ENCODE data around the gene TSHR.

TSHR gene

DNA sequence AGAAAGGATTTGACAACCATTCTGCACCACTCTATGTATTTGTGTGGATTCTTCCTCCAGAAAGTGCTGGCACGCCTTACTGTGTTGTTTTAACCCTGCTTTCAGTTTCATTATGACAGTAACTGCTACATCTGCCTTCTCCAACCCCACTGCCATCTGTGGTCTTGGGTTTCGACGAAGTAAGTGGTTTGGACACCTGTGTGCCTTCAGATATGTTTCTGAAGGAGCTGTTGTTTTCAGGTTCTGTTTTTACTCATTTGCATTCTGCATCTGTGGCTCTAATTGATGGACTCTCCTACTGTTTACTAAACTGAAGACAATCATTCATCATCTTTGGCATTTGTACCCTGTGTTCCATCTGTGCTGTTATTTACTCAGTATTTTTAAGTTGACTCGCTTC is 4.1 kb downstream of the TSHR start:
- H2BK5ac ChIP-seq (ENCODE audit: low read depth, low read length, poor library complexity, severe bottlenecking) = no peak overlapping the region
- H3K14ac ChIP-seq (ENCODE audit: low read length in 2 of 2) = no peak overlapping the region
- DNase-seq = peak; percentile 13
- H4K91ac ChIP-seq (ENCODE audit: low read length) = no peak overlapping the region
- H3K36me3 ChIP-seq (ENCODE audit: control insufficient read depth in 1 of 2, insufficient read depth in 2 of 2, low read depth in 1 of 2, low read length in 2 of 2) = no peaks in the 10 kb centered on the region
- no peak overlapping the region for H2BK15ac ChIP-seq (ENCODE audit: low read depth, poor library complexity, severe bottlenecking)
- H2AK5ac ChIP-seq (ENCODE audit: low read length, severe bottlenecking) = no peak overlapping the region
- peaks cover 10% of the 10 kb centered on the region for H3K4me1 ChIP-seq (ENCODE audit: control insufficient read depth, insufficient read depth, low read depth, low read length)
- no peak overlapping the region for H4K8ac ChIP-seq (ENCODE audit: low read length)
- no peak overlapping the region for H3K9ac ChIP-seq (ENCODE audit: low read length)
- WGBS = 71% methylated on average over 1 of the region's 4 CpGs
- H3K27me3 ChIP-seq (ENCODE audit: control insufficient read depth in 1 of 2, insufficient read depth in 1 of 2, low read length in 2 of 2) = peaks cover 33 to 45% of the 10 kb centered on the region in 2 experiments
- H3K9me3 ChIP-seq (ENCODE audit: control insufficient read depth, low read length) = no peaks in the 10 kb centered on the region
- no peak overlapping the region for H3K18ac ChIP-seq (ENCODE audit: low read depth in 1 of 2, low read length in 2 of 2)
- no peak overlapping the region for H3K23ac ChIP-seq (ENCODE audit: low read length in 2 of 2)
- H2BK120ac ChIP-seq (ENCODE audit: low read depth, low read length) = no peak overlapping the region
- no peak overlapping the region for H3K4ac ChIP-seq (ENCODE audit: low read depth in 1 of 2, low read length in 2 of 2)
- no peak overlapping the region for H2BK12ac ChIP-seq (ENCODE audit: low read length in 2 of 2)
- no peak overlapping the region for H3K4me2 ChIP-seq (ENCODE audit: low read length, poor library complexity, severe bottlenecking)
- H3K27ac ChIP-seq (ENCODE audit: low read length, poor library complexity, severe bottlenecking) = no peak overlapping the region
- H2AFZ ChIP-seq (ENCODE audit: low read depth, low read length) = no peak overlapping the region
- H3K4me3 ChIP-seq (ENCODE audit: insufficient read depth in 1 of 2, low read depth in 1 of 2, low read length in 2 of 2) = no peak overlapping the region
- no peaks in the 10 kb centered on the region for H3K79me1 ChIP-seq (replicated peaks; ENCODE audit: low read length, poor library complexity, severe bottlenecking)

DNA sequence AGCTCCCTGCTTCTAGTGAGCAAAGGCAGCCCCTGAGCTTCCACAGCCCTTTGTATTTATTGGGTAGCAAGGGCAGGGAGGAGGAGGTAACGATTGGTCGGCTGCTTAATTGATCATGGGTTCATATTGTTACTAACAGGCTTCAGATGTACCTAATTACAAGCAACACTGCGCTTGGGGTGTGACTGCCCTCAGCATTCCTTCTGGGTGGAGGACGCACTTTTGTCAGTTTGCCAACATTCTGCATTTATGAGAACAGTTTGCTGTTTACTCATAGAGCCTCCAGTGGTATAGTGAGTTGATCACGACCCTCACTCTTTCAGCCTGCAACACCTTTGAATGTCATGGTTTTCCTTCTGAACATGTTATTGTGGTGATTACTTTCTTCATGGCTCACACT is 9.6 kb downstream of the TSHR start:
- no peak overlapping the region for H3K27ac ChIP-seq (ENCODE audit: low read length, poor library complexity, severe bottlenecking)
- no peak overlapping the region for H2BK12ac ChIP-seq (ENCODE audit: low read length in 2 of 2)
- no peak overlapping the region for H4K91ac ChIP-seq (ENCODE audit: low read length)
- no peak overlapping the region for H2BK15ac ChIP-seq (ENCODE audit: low read depth, poor library complexity, severe bottlenecking)
- H2BK120ac ChIP-seq (ENCODE audit: low read depth, low read length) = no peak overlapping the region
- H3K4me2 ChIP-seq (ENCODE audit: low read length, poor library complexity, severe bottlenecking) = no peak overlapping the region
- no peak overlapping the region for H2AFZ ChIP-seq (ENCODE audit: low read depth, low read length)
- H2AK5ac ChIP-seq (ENCODE audit: low read length, severe bottlenecking) = no peak overlapping the region
- no peak overlapping the region for H3K4me3 ChIP-seq (ENCODE audit: insufficient read depth in 1 of 2, low read depth in 1 of 2, low read length in 2 of 2)
- H4K8ac ChIP-seq (ENCODE audit: low read length) = no peak overlapping the region
- no peak overlapping the region for H3K23ac ChIP-seq (ENCODE audit: low read length in 2 of 2)
- H3K18ac ChIP-seq (ENCODE audit: low read depth in 1 of 2, low read length in 2 of 2) = no peak overlapping the region
- no peaks in the 10 kb centered on the region for H3K4me1 ChIP-seq (ENCODE audit: control insufficient read depth, insufficient read depth, low read depth, low read length)
- H3K79me1 ChIP-seq (replicated peaks; ENCODE audit: low read length, poor library complexity, severe bottlenecking) = no peaks in the 10 kb centered on the region
- H3K36me3 ChIP-seq (ENCODE audit: control insufficient read depth in 1 of 2, insufficient read depth in 2 of 2, low read depth in 1 of 2, low read length in 2 of 2) = no peaks in the 10 kb centered on the region
- no peak for DNase-seq
- H3K9ac ChIP-seq (ENCODE audit: low read length) = no peak overlapping the region
- H3K27me3 ChIP-seq (ENCODE audit: control insufficient read depth in 1 of 2, insufficient read depth in 1 of 2, low read length in 2 of 2) = peaks cover 29 to 40% of the 10 kb centered on the region in 2 experiments
- no peak overlapping the region for H2BK5ac ChIP-seq (ENCODE audit: low read depth, low read length, poor library complexity, severe bottlenecking)
- peaks cover 3% of the 10 kb centered on the region for H3K9me3 ChIP-seq (ENCODE audit: control insufficient read depth, low read length)
- no peak overlapping the region for H3K14ac ChIP-seq (ENCODE audit: low read length in 2 of 2)
- H3K4ac ChIP-seq (ENCODE audit: low read depth in 1 of 2, low read length in 2 of 2) = no peak overlapping the region
- WGBS = 50% methylated on average over 4 of the region's 5 CpGs

DNA sequence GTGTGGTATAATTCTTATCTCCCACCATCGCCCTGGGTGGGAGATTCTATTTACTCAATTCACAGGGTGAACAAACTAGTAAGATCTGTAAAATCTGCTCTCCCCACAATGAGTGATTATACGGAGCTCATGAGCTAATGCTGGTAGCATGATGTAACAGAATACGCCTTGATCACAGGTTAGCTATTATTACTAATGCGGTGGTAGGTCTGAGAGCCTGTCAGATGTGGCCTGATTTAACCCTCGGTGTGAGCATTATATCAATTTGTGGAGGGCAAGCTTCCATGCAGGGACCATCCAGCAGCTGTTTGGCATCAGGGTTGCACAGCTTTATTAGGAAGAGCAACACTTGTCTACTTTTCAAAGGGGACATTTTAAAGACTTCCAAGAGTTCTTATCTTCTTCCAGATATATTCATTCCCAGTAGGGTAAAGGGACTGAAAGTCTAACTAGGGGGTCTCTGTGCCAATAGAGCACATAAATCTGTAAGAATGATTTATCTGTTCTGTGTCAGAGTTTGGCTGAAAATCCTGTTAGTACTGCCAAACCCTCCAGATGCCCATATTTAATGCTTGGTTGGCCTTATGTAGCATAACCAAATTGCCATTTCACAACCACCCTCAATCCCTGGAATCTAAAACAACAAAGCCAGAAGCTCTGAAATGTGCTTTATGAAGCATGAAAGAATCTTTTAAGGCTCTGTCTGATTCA is 18.7 kb downstream of the TSHR start:
- peak overlapping the region; percentile 8 for H3K27ac ChIP-seq (ENCODE audit: low read length, poor library complexity, severe bottlenecking)
- no peak overlapping the region for H3K4me2 ChIP-seq (ENCODE audit: low read length, poor library complexity, severe bottlenecking)
- H2AFZ ChIP-seq (ENCODE audit: low read depth, low read length) = no peak overlapping the region
- H3K14ac ChIP-seq (ENCODE audit: low read length in 2 of 2) = no peak overlapping the region
- H4K91ac ChIP-seq (ENCODE audit: low read length) = no peak overlapping the region
- H3K27me3 ChIP-seq (ENCODE audit: control insufficient read depth in 1 of 2, insufficient read depth in 1 of 2, low read length in 2 of 2) = peaks cover 51 to 74% of the 10 kb centered on the region in 2 experiments
- H3K9me3 ChIP-seq (ENCODE audit: control insufficient read depth, low read length) = peaks cover 1% of the 10 kb centered on the region
- no peak overlapping the region for H3K4me3 ChIP-seq (ENCODE audit: insufficient read depth in 1 of 2, low read depth in 1 of 2, low read length in 2 of 2)
- H2BK15ac ChIP-seq (ENCODE audit: low read depth, poor library complexity, severe bottlenecking) = no peak overlapping the region
- H2BK12ac ChIP-seq (ENCODE audit: low read length in 2 of 2) = no peak overlapping the region
- no peak overlapping the region for H3K4ac ChIP-seq (ENCODE audit: low read depth in 1 of 2, low read length in 2 of 2)
- WGBS = 86% methylated on average over 5 of the region's 5 CpGs
- no peak overlapping the region for H3K9ac ChIP-seq (ENCODE audit: low read length)
- no peaks in the 10 kb centered on the region for H3K79me1 ChIP-seq (replicated peaks; ENCODE audit: low read length, poor library complexity, severe bottlenecking)
- DNase-seq = no peak
- H2AK5ac ChIP-seq (ENCODE audit: low read length, severe bottlenecking) = no peak overlapping the region
- H3K18ac ChIP-seq (ENCODE audit: low read depth in 1 of 2, low read length in 2 of 2) = no peak overlapping the region
- H2BK5ac ChIP-seq (ENCODE audit: low read depth, low read length, poor library complexity, severe bottlenecking) = no peak overlapping the region
- no peak overlapping the region for H2BK120ac ChIP-seq (ENCODE audit: low read depth, low read length)
- H3K23ac ChIP-seq (ENCODE audit: low read length in 2 of 2) = no peak overlapping the region
- H3K4me1 ChIP-seq (ENCODE audit: control insufficient read depth, insufficient read depth, low read depth, low read length) = peaks cover 2% of the 10 kb centered on the region
- H3K36me3 ChIP-seq (ENCODE audit: control insufficient read depth in 1 of 2, insufficient read depth in 2 of 2, low read depth in 1 of 2, low read length in 2 of 2) = no peaks in the 10 kb centered on the region
- no peak overlapping the region for H4K8ac ChIP-seq (ENCODE audit: low read length)

DNA sequence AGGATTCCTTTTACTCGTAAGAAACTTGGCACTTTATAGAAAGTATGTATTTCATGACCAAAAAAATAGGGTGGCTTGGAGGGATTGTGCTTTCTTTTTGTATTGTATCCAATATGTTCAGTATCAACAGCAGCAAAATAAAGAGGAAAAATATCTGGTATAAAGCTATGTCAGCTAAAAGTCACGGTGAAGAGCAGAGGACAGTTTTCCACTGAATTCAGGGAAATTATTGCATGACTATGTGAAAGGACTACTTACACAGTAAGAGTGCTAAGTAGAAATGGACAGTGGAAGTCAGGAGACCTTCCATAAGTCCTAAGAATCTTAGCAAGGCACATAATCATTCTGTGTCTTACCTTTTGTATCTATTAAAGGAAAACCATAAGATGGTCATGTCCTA is 19.3 kb downstream of the TSHR start:
- peaks cover 47 to 70% of the 10 kb centered on the region in 2 experiments for H3K27me3 ChIP-seq (ENCODE audit: control insufficient read depth in 1 of 2, insufficient read depth in 1 of 2, low read length in 2 of 2)
- no peak overlapping the region for H3K4me3 ChIP-seq (ENCODE audit: insufficient read depth in 1 of 2, low read depth in 1 of 2, low read length in 2 of 2)
- peaks cover 2% of the 10 kb centered on the region for H3K4me1 ChIP-seq (ENCODE audit: control insufficient read depth, insufficient read depth, low read depth, low read length)
- H2BK12ac ChIP-seq (ENCODE audit: low read length in 2 of 2) = no peak overlapping the region
- H3K79me1 ChIP-seq (replicated peaks; ENCODE audit: low read length, poor library complexity, severe bottlenecking) = no peaks in the 10 kb centered on the region
- H3K9ac ChIP-seq (ENCODE audit: low read length) = no peak overlapping the region
- no peak overlapping the region for H3K14ac ChIP-seq (ENCODE audit: low read length in 2 of 2)
- H3K27ac ChIP-seq (ENCODE audit: low read length, poor library complexity, severe bottlenecking) = no peak overlapping the region
- no peak overlapping the region for H3K4me2 ChIP-seq (ENCODE audit: low read length, poor library complexity, severe bottlenecking)
- H2AFZ ChIP-seq (ENCODE audit: low read depth, low read length) = no peak overlapping the region
- 88% methylated on average over 2 of the region's 2 CpGs for WGBS
- H2BK5ac ChIP-seq (ENCODE audit: low read depth, low read length, poor library complexity, severe bottlenecking) = no peak overlapping the region
- no peak overlapping the region for H2AK5ac ChIP-seq (ENCODE audit: low read length, severe bottlenecking)
- no peaks in the 10 kb centered on the region for H3K36me3 ChIP-seq (ENCODE audit: control insufficient read depth in 1 of 2, insufficient read depth in 2 of 2, low read depth in 1 of 2, low read length in 2 of 2)
- no peak overlapping the region for H4K8ac ChIP-seq (ENCODE audit: low read length)
- no peak overlapping the region for H3K18ac ChIP-seq (ENCODE audit: low read depth in 1 of 2, low read length in 2 of 2)
- no peaks in the 10 kb centered on the region for H3K9me3 ChIP-seq (ENCODE audit: control insufficient read depth, low read length)
- H2BK15ac ChIP-seq (ENCODE audit: low read depth, poor library complexity, severe bottlenecking) = no peak overlapping the region
- H3K4ac ChIP-seq (ENCODE audit: low read depth in 1 of 2, low read length in 2 of 2) = no peak overlapping the region
- H3K23ac ChIP-seq (ENCODE audit: low read length in 2 of 2) = no peak overlapping the region
- H2BK120ac ChIP-seq (ENCODE audit: low read depth, low read length) = no peak overlapping the region
- no peak overlapping the region for H4K91ac ChIP-seq (ENCODE audit: low read length)
- DNase-seq = no peak

All from mesenchymal stem cell (in vitro differentiated cells and primary cell).